CD4-positive, alpha-beta T cell treated with Interleukin-15 for 1 hour (primary cell): ENCODE results near the gene PLEKHO1.
A peak's percentile ranks its signal among the peaks of the same experiment; 100 is the strongest.

ENCODE experiments used
- DNase-seq: peaks from one replicate; pipeline ENCODE4 v3.0.0-alpha.2; 2020

Gene PLEKHO1

DNA sequence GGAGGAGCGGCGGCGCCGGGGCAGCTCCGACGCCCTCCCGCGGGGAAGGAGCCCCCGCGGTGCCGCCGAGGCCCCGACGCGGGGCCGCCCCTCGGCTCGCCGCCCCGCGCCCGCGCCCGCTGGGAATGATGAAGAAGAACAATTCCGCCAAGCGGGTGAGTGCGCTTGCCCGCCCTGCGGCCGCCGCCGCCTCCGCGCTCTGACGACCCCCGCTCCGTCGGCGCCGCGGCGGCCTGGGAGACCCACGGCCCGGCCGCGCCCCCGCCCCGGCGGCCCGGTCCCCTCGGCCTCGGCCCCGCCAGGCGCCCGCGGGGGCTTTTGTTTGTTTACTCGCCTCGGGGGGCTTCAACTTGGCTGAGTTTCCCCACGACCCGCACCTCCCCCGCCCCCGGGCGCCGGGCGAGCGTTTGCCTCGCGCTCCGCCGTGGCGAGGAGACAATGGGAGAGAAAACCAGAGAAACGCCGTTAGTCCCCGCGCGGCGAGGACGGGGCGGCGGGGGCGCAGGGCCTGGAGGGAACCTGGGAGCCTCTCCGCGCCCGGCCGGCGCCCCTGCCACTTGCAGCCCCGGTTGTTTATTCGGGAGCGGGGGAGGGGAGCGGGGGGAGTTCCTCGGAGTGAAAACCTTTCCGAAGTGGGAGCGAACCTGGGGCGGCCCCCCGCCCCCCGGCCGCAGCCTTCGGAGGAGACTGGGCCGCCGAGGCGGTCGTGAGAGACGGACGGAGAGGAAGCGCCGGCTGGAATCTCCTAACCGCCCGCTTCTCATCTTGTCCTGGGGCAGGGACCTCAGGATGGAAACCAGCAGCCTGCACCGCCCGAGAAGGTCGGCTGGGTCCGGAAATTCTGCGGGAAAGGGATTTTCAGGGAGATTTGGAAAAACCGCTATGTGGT is 661 bp downstream of the PLEKHO1 start:
- DNase-seq, result no peak

- peak; percentile 83 for DNase-seq
These were observed 1.8 kb downstream of the PLEKHO1 start for GRCh38 chr1:150151291-150152181.

DNA sequence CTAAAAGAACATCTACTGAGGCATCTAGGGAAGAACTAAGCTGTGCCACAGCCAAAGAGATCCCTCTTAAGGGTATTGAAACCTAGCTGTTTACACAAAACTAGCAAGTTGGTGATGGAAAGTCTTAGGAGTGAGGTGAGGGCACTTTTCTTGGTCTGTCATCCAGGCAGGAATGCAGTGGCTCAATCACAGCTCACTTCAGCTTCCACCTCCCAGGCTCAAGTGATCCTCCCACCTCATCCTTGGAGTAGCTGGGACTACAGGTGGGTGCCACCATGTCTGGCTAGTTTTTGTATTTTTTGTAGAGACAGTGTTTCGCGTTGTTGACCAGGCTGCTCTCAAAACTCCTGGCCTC is 2.4 kb downstream of the PLEKHO1 start:
- DNase-seq, result no peak

GRCh38 chr1:150152772-150153456 is 3.2 kb downstream of the PLEKHO1 start:
- DNase-seq, result no peak

GRCh38 chr1:150154143-150154542 is 4.4 kb downstream of the PLEKHO1 start:
- DNase-seq, result no peak

DNA sequence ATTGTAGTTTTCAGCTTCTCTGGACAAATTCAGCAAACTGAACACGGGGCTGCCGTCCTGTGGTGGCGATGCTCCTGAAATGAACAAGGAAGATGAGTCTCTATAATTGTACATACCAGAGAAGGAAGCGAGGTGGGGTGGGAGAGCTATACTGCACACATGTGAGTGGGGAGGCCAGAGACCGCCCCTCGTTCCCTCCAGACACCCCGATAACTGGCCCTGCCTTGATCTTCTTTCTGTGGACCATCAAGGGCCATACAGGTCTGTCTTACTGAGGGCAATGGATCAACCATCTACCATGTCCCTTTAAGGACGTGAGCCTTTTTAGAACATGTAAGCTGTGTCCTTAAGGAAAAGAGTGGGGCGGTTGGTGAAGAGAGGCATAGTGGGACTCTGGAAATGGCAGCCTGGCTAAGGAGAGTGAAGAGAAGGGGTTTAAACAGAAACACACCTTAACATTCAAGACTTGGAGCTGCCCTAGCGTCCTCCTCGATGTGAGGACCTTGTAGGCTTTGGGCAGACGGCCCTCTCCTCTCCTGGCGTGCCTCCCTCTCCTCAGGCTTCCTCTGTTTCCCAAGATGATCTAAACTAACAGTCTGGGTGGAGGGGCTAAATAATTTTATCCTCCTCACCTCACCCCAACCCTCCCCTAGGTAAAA is 5.8 kb downstream of the PLEKHO1 start:
- DNase-seq, result no peak

DNA sequence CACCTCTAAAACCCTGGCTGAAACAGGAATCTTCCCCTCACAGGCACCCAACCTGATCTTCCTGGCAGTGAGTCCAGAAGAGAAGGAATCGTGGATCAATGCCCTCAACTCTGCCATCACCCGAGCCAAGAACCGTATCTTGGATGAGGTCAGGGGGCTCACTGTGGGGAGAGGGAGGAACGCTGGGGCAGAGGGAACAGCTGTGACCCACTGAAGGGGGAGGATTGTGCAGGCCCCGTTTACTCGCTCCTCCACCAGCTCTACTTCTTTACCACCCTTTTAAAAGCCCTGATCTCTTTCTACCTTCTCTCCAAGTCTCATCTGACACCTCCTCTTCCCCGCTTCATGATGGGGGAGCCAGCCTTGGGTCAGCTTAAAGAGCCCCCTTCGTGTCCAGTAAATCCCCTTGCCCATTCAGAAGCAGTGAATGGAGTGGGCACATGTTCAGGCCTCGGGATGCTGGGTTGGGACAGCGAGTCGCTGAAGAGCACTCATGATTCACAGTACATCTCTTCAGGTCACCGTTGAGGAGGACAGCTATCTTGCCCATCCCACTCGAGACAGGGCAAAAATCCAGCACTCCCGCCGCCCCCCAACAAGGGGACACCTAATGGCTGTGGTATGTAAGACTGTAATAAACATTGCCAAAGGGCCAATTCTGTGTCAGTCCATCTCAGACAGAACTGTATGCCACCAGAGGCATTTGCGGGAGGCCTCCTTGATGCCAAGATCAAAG is 7.3 kb downstream of the PLEKHO1 start:
- no peak for DNase-seq

DNA sequence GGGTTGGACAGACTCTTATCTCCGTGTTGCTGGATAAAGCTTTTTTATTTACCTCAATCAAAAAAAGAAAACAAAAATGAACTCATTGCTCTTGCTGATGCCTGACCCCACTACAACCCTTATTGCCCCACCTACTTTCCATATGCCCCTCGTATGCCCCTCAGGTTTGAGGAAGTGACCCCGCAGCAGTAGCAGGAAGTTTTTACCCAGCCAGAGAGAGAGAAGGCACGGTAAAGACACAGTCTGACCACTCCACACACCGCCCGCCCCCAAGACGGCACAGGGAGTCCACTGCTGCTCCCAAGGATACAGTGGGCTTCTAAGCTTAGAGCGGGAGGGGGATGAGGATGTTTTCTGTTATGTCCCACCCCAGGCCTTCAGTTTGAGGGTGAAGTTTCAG is 9.8 kb downstream of the PLEKHO1 start:
- peak; percentile 60 for DNase-seq

DNA sequence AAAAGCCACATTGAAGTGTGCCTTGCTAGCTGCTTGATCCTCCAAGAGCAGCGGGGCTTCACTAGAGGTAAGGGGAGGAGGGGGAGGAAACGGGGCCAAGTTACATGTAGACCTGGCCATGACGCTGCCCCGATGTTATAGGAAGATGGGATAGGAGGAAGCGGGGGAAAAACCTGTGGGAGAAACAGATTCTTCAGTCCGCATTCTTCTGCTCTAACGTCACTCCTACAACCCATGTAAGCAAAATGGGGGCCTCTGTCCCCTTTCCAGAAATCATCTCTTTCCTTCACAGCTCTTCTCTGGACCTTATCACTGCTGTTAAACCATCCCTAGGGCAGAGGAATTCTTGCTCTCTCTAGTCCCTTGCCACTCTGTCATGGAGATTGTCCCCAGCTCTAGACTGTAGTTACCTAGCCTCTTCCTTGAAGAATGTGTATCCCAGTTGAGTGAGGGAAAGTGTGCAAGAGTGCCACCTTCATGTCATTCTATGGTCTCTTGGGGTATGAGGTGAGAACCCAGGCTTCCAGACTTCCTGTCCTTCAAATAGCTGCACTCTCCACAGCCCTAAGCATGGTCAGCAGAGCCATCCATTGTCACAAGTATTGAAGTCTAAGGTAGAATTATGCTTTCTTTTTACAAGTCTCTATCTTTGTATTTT is 11.4 kb downstream of the PLEKHO1 start:
- no peak for DNase-seq

DNA sequence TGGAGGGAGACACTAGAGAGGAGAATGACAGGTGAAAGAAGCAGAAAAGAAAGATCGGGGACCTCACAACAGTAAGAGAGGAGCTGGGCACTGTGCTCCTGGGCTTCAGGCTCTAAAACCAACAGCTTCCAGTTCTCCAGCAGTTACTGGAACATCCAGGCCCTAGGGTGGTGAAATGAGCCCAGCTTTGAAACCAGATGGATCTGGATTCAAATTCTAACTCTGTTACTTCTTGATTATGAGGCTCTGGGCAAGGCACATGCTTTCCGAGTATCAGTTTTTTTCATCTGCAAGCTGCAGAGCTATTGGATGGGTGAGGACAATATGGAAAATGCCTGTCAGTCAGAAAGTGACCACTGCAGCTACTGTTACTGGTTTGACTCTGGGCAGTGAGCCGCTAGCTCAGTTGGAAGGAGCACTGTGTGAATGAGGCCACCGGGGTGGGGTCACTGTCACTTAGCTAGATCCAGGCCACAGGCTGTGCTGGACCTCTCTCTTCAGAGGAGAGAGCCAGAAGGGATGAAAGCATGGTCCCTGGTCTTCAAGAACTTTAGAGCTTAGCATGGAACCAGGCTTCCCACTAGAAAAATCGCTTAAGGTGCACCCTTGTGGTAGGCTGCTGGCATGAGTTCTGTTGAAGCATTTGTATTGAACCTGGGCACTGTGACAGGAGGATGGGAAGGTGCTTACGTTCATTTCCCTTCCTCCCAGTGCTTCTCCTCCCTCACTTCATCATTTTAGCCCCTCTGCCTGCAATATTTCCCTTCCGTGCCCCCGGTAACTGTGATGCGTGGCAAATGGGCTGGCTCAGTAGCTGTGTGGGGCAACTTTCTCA is 12.2 kb downstream of the PLEKHO1 start:
- no peak for DNase-seq

DNA sequence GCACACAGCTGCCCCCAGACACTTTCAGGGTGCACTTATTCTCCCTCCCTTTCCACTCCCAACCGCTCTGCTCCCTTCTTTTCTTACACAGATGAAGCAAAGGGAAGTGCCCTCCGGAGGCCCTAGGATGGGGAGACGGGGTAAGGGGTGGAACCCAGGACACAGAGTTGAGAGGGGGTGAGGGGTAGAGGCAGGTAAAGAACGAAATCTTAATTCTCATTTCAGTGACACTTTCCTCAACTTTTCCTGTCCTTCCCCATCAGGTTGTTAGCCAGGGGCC is 12.8 kb downstream of the PLEKHO1 start:
- DNase-seq, result no peak

DNA sequence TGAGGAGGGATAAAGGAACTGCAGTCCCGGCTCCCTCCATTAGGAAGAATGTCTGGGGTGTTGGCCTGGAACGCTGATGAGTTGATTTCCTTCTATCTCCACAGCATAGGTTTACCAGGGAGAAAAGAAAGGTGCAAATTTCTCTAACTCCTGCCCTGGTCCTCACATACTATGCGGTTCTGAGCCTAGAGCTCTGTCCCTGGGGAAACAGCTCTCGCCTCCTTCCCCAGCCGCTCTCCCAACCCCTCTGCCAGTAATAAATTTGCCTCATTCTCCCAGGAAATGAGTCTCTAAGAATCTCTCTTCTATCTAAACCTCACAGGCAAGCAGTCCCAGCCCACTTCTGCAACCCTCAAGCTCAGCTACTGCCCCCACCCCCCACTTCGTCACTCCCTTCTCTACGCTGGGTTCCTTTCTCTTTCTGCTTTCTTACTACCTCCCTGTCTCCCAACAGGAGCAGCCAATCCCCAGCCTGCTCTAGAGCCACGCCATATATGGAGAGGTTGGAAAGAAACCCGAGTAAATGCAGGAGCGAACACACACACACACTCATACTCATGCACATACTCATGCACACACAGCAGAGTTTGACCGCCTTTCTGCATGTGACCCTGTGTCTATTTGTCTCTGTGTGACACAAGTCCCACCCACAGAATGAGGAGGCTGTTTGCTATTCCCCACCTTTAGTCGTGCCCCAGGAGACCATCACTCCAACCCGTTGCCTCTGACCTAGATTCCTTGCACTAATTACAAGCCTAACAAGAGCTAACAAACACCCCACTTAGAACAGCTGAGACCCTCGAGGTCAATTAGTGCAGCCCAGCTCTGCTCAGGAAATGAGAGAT is 13.4 kb downstream of the PLEKHO1 start:
- peak; percentile 76 for DNase-seq

DNA sequence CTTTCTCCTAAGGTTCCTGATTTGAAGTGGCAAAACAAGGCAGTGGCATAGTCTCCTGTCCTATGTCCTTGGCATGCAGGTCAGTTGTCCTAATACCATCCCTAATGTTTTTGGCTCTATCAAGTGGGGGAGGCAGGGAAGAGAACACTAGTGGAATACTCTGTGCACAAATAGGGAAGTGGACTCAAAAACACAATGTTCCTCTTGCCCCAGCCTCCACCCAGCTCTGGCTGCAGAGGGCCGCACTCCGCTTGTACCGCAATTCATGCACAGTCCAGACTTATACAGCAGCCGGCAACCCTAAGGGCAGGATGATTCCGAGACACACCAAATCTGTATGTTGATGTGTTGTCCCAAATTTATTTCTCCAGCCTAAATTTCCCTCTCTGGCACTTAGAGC is 14.5 kb downstream of the PLEKHO1 start:
- no peak for DNase-seq

- no peak for DNase-seq
These were observed 15.1 kb downstream of the PLEKHO1 start for GRCh38 chr1:150164779-150165178.

DNA sequence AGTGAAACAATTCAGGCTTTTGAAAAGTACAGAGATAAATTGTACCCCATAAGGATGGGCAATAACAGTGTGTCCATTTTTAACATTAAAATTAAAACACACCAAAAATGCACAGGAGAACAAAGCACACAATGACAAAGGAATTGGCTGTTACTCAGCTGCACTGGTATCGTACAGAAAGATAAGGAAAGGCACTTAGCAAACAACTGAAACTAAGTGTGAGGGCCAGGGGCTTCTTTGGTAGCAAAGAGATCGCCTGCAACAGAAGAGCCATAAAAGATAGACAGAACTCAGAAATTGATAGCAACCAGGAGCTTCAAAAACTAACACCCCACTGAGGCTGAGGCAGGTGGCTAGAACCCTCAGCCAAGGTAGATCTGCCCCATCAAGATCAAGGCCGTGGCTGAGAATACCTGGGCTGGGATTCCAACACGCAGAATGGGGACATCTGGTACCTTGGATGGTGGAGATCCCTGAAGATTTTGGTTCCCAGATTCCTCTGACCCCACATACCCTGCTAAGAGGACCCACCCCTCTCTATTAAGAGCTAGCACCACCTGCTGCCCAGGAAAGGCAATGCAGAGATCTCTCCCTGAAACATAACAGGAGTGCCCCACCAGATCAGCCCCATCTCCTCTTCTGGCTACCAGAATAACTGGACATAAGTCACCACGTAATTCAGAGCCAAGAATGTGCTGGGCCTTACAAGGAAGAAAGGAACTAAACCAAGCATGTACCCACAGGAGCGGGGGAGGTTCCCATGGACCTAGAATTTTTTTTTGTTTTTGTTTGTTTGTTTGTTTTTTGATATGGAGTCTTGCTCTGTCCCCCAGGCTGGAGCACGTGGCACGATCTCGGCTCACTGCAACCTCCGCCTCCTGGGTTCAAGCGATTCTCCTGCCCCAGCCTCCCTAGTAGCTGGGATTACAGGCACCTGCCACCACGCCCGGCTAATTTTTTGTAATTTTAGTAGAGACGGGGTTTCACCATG is 16.2 kb downstream of the PLEKHO1 start:
- DNase-seq, result peak; percentile 49

GRCh38 chr1:150168960-150169601 is 19.4 kb downstream of the PLEKHO1 start:
- peak; percentile 61 for DNase-seq

- no peak for DNase-seq
These were observed 22.1 kb downstream of the PLEKHO1 start for GRCh38 chr1:150171801-150172200.

- no peak for DNase-seq
These were observed 23.4 kb downstream of the PLEKHO1 start for GRCh38 chr1:150173141-150173585.
